RWPE1 (cell line): ENCODE data around the gene EIF5.

Source experiments
- CTCF ChIA-PET: fragments of 350-600 bp; sonication (Branson Sonifier 250); formaldehyde crosslinking; extraction: SDS; loops from one replicate; lab custom pipeline; 2021; lab: Yijun Ruan, JAX
- POLR2A ChIA-PET: fragments of 400-600 bp; formaldehyde crosslinking; extraction: SDS; loops from one replicate; lab custom pipeline; 2020; ENCODE audit warnings: antibody characterized with exemption; ENCODE audit not compliant: low non-redundant PET; lab: Yijun Ruan, JAX
- DNase-seq: peaks from one replicate; pipeline ENCODE4 v3.0.0; 2012; ENCODE audit warnings: low spot score
- H3K27ac ChIP-seq: fragments of 450-650 bp; 2 replicates; pipeline ENCODE4 v1.5.1; 2017
- CTCF ChIP-seq: fragments of 450-650 bp; conservative IDR thresholded peaks from 2 replicates; pipeline ENCODE4 v1.5.1; 2017; ENCODE audit warnings: low read depth, mild to moderate bottlenecking

The EIF5 gene

GRCh38 chr14:103314496-103315277 lies 19.4 kb upstream of the EIF5 start:
- TF ChIP-seq CTCF: no peak
- H3K27ac ChIP-seq: peak overlapping the region; percentile 75
- DNase-seq: no peak
- POLR2A ChIA-PET: no interaction called here
- CTCF ChIA-PET: interaction anchor here (0.8 kb wide), 1 partner anchor 209 kb away, joined by 6 read pairs; no protein-coding TSS in a partner anchor

DNA sequence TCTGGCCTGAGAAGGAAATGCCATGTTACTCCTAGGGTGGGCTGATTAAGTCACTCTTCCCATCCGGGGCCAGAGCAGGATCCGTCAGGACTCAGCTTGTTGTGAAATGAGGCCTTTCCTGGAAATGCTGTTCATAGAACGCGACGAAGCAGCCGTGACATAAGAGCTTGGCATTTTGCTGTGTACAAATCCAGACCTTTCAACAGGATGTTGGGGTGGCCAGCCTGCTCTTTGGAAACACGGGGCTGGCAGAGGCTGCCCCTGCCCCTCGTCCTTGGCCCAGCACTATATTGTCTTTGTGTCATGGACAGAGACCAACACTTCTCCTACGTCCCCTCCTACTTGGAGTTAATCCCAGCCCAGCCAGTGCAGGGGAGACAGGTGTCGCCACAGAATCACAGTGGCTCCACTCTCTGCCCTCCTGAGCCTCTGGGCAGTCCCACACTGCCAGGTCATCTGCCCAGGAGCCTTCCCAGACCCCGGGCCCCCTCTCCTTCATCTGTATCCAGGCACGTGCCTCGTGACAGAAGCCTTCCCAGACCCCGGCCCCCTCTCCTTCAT lies 18.6 kb upstream of the EIF5 start:
- peak overlapping the region; percentile 75 for H3K27ac ChIP-seq
- no peak for DNase-seq
- POLR2A ChIA-PET: no interaction called here

DNA sequence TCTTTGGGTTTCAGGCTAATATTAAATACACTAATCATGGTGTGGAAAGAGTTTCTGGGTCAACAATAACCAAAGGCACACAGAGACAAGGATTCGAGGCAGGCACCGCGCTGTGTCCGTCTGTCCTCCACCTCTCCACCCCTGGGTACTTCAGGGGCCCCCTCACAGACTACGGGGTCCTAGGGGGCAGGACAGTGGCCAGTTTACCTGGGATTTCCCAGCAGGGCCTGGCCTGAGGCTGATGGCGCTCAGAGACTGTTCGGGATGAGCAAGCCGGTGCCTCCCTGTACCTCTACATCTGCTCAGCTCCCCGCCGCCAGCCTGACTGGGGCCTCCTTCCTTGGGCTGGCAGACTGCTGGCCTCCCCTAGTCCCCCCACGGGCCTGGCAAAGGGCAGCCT lies 18.1 kb upstream of the EIF5 start:
- ChIA-PET POLR2A (no interaction called here), CTCF (no interaction called here)
- no peak for DNase-seq
- TF ChIP-seq CTCF: no peak
- peak overlapping the region; percentile 75 for H3K27ac ChIP-seq

More for the DNA sequence above, 18.6 kb upstream of the EIF5 start:
- TF ChIP-seq CTCF: no peak
- CTCF ChIA-PET: interaction anchor here (0.8 kb wide), 1 partner anchor 210 kb away, joined by 6 read pairs; no protein-coding TSS in a partner anchor

GRCh38 chr14:103316721-103317121 lies 17.3 kb upstream of the EIF5 start:
- ChIA-PET CTCF (interaction anchor here (0.5 kb wide), 1 partner anchor 212 kb away, joined by 3 read pairs; no protein-coding TSS in a partner anchor), POLR2A (no interaction called here)
- H3K27ac ChIP-seq: no peak overlapping the region
- DNase-seq: no peak
- no peak for TF ChIP-seq CTCF

DNA sequence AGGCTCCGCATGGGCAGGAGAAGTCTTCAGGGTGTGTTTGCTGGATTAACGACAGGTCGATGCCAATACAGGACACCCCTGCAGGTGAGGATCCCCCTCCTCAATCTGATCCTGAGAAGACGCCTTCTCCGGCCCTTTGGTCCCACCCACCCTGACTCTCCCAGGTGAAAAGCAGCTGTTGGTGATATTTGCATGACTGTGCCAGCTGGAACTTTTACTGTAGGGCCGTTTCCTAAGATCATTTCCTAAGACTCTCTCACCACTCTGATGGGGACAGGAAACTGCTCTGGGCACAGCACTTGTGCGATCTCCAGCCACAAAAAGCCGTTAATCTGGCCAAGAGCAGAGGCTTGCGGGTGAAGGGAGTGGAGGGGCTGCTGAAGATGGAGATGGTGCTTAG lies 16.8 kb upstream of the EIF5 start:
- ChIA-PET POLR2A (no interaction called here), CTCF (interaction anchor here (0.5 kb wide), 1 partner anchor 213 kb away, joined by 3 read pairs; no protein-coding TSS in a partner anchor)
- no peak overlapping the region for H3K27ac ChIP-seq
- TF ChIP-seq CTCF: no peak
- no peak for DNase-seq

DNA sequence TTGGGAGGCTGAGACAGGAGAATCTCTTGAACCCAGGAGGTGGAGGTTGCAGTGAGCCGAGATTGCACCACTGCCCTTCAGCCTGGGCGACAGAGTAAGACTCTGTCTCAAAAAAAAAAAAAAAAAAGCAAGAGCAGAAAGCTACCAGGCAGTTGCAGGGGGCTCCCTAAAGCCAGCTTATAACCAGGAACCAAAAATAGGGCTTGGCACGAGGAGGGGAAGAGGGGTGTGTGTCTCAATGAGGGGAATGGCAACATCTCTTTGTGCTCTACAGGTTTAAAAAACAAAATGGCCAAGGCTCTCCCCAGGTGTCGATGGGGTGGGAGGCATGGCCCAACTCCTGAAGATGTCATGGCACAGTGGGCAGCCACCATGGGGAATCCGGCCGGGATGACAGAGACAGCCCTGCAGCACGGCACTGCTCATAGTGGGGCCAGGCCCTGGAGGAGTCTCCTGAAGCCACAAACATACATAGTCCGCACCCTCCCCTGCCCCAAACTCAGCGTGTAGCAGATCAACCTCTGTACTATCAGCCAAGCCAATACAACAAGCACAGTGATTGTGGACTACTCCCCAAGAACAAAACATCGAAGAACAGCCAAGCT lies 16.0 kb upstream of the EIF5 start:
- TF ChIP-seq CTCF: no peak
- no peak for DNase-seq
- no peak overlapping the region for H3K27ac ChIP-seq
- POLR2A ChIA-PET: no interaction called here
- CTCF ChIA-PET: no interaction called here
